Measurements from ENCODE around the gene ENKUR. TPM values are rescaled to one million over a fixed set of nuclear protein-coding genes. Genes with fewer than 3 reads are reported as not detected.

Gene ENKUR
- total RNA-seq, 2 experiments from 2014 or later, result not detected

GRCh38 chr10:25018703-25019102 lies 2.7 kb upstream of the ENKUR start:
- Mint-ChIP-seq H3K9me3 (no peaks in the 10 kb centered on the region), H3K4me1 (ENCODE audit: low read depth) (peaks cover 29% of the 10 kb centered on the region), H3K36me3 (ENCODE audit: low read depth) (peaks cover 27% of the 10 kb centered on the region), H3K27ac (peak overlapping the region; percentile 95), H3K4me3 (no peak overlapping the region), H3K27me3 (no peaks in the 10 kb centered on the region)
- DNase-seq (no peak), ATAC-seq (ENCODE audit: poor library complexity) (no peak)
- H3K27me3 ChIP-seq (ENCODE audit: control insufficient read depth in 1 of 2, insufficient read depth in 2 of 2, low read length in 2 of 2), result no peaks in the 10 kb centered on the region
- intact Hi-C loops (cut with DNase I, micrococcal nuclease), result loop anchor here (5.0 to 10.0 kb wide), 3 partner anchors 136 to 1584 kb away; partner anchors contain the start of gene OTUD1 (in 1 of the 2)
- CTCF ChIA-PET, result no interaction called here
- no peak overlapping the region for H3K4me3 ChIP-seq (ENCODE audit: low read length)
- POLR2A ChIA-PET, result interaction anchor here (1.6 kb wide), 1 partner anchor 396 kb away, joined by 4 read pairs; no protein-coding TSS in a partner anchor
- no peaks in the 10 kb centered on the region for H3K9me3 ChIP-seq (ENCODE audit: control insufficient read depth in 1 of 2, insufficient read depth in 1 of 2, low read length in 2 of 2)
- no peaks in the 10 kb centered on the region for H3K36me3 ChIP-seq (ENCODE audit: insufficient read depth, low read length)
- H3K4me1 ChIP-seq (ENCODE audit: insufficient read depth, low read length), result peaks cover 19% of the 10 kb centered on the region
- TF ChIP-seq CTCF (IDR thresholded peaks at IDR 0.05), result no peak
- H3K27ac ChIP-seq (ENCODE audit: low read depth in 1 of 2, low read length in 2 of 2), result no peak overlapping the region

DNA sequence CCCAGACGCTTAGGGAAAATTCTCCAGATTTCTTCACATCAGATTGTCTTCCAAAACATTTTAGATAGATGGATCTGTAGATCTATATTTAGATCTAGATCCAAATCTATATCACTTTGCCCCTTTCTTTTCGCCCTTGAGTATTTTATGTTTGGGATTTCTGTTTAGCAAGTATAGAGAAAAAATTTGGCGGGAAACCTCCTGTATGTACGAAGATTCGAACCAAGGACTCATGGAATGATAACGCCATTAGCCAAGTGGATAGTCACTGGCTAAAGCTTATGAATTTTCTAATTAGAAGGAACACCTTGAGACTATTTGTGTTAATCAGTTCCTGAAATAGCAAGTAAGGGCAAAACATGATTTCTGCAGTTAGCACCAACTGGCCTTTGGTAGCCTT lies 1.7 kb upstream of the ENKUR start:
- peak overlapping the region; percentile 86 to 89 for H3K27ac ChIP-seq (ENCODE audit: low read depth in 1 of 2, low read length in 2 of 2)
- H3K4me1 Mint-ChIP-seq (ENCODE audit: low read depth), result peaks cover 29% of the 10 kb centered on the region
- no peaks in the 10 kb centered on the region for H3K36me3 ChIP-seq (ENCODE audit: insufficient read depth, low read length)
- peak overlapping the region; percentile 82 for H3K4me3 ChIP-seq (ENCODE audit: low read length)
- no peaks in the 10 kb centered on the region for H3K9me3 Mint-ChIP-seq
- H3K4me3 Mint-ChIP-seq, result peak overlapping the region; percentile 94
- H3K4me1 ChIP-seq (ENCODE audit: insufficient read depth, low read length), result peaks cover 19% of the 10 kb centered on the region
- no peaks in the 10 kb centered on the region for H3K27me3 ChIP-seq (ENCODE audit: control insufficient read depth in 1 of 2, insufficient read depth in 2 of 2, low read length in 2 of 2)
- H3K27ac Mint-ChIP-seq, result peak overlapping the region; percentile 95
- DNase-seq (no peak), ATAC-seq (ENCODE audit: poor library complexity) (no peak)
- peaks cover 20% of the 10 kb centered on the region for H3K36me3 Mint-ChIP-seq (ENCODE audit: low read depth)
- intact Hi-C loops (cut with DNase I, micrococcal nuclease), result loop anchor here (2.0 to 10.0 kb wide), 5 partner anchors 135 to 1583 kb away; partner anchors contain the start of genes ARHGAP21 (in 1 of the 2) and OTUD1 (in 1 of the 2)
- ChIA-PET CTCF (no interaction called here), POLR2A (interaction anchor here (1.6 to 2.5 kb wide), 3 partner anchors 7 to 395 kb away, joined by 4 to 46 read pairs (median 7); no protein-coding TSS in a partner anchor)
- H3K9me3 ChIP-seq (ENCODE audit: control insufficient read depth in 1 of 2, insufficient read depth in 1 of 2, low read length in 2 of 2), result no peaks in the 10 kb centered on the region
- no peak for TF ChIP-seq CTCF (IDR thresholded peaks at IDR 0.05)
- no peaks in the 10 kb centered on the region for H3K27me3 Mint-ChIP-seq

- H3K36me3 ChIP-seq (ENCODE audit: insufficient read depth, low read length), result no peaks in the 10 kb centered on the region
- peaks cover 19% of the 10 kb centered on the region for H3K4me1 ChIP-seq (ENCODE audit: insufficient read depth, low read length)
- peak overlapping the region; percentile 82 for H3K4me3 ChIP-seq (ENCODE audit: low read length)
- H3K9me3 ChIP-seq (ENCODE audit: control insufficient read depth in 1 of 2, insufficient read depth in 1 of 2, low read length in 2 of 2), result no peaks in the 10 kb centered on the region
- H3K27me3 ChIP-seq (ENCODE audit: control insufficient read depth in 1 of 2, insufficient read depth in 2 of 2, low read length in 2 of 2), result no peaks in the 10 kb centered on the region
- H3K27ac Mint-ChIP-seq, result peak overlapping the region; percentile 95
- CTCF ChIA-PET, result no interaction called here
- POLR2A ChIA-PET, result interaction anchor here (0.5 to 2.5 kb wide), 8 partner anchors 8 to 419 kb away, joined by 3 to 46 read pairs (median 4); no protein-coding TSS in a partner anchor
- TF ChIP-seq CTCF (IDR thresholded peaks at IDR 0.05), result no peak
- H3K36me3 Mint-ChIP-seq (ENCODE audit: low read depth), result peaks cover 17% of the 10 kb centered on the region
- ATAC-seq (ENCODE audit: poor library complexity), result no peak
- H3K9me3 Mint-ChIP-seq, result no peaks in the 10 kb centered on the region
- intact Hi-C loops (cut with DNase I, micrococcal nuclease), result loop anchor here (2.0 to 10.0 kb wide), 5 partner anchors 135 to 1582 kb away; partner anchors contain the start of genes ARHGAP21 (in 1 of the 2) and OTUD1 (in 1 of the 2)
- no peaks in the 10 kb centered on the region for H3K27me3 Mint-ChIP-seq
- peak overlapping the region; percentile 86 to 89 for H3K27ac ChIP-seq (ENCODE audit: low read depth in 1 of 2, low read length in 2 of 2)
- H3K4me3 Mint-ChIP-seq, result peak overlapping the region; percentile 94
- peak in 7 of 14 experiments; percentile 2 to 49 (median 7) for DNase-seq
- peaks cover 29% of the 10 kb centered on the region for H3K4me1 Mint-ChIP-seq (ENCODE audit: low read depth)
These were observed 1.2 kb upstream of the ENKUR start for GRCh38 chr10:25017154-25017590.

Data from CD4-positive, alpha-beta T cell (primary cell).